Loucy (cell line): Measurements from ENCODE around the gene LGALS14.

Source experiments
- H2AFZ ChIP-seq: fragments of 200-600 bp; sonication (generic); 2 replicates; pipeline ENCODE4 v1.6.0; 2016; ENCODE audit warnings: antibody characterized with exemption, mild to moderate bottlenecking, low read length, moderate library complexity
- H3F3A ChIP-seq: fragments of 200-600 bp; 2 replicates; pipeline ENCODE4 v1.6.0; 2016; ENCODE audit warnings: antibody characterized with exemption, low read depth, mild to moderate bottlenecking
- H3K27me3 ChIP-seq: fragments of 200-600 bp; sonication (generic); 2 replicates; pipeline ENCODE4 v1.6.1; 2014; ENCODE audit warnings: low read length, mild to moderate bottlenecking; ENCODE audit not compliant: insufficient read depth, poor library complexity, severe bottlenecking
- H3K36me3 ChIP-seq: fragments of 200-600 bp; sonication (generic); 2 replicates; pipeline ENCODE4 v1.6.1; 2016; ENCODE audit warnings: low read length; ENCODE audit not compliant: insufficient read depth
- H3K4me1 ChIP-seq: fragments of 200-600 bp; sonication (generic); 2 replicates; pipeline ENCODE4 v1.5.1; 2014; ENCODE audit warnings: low read length, mild to moderate bottlenecking; ENCODE audit not compliant: insufficient read depth, poor library complexity, severe bottlenecking
- H3K4me2 ChIP-seq: fragments of 200-600 bp; sonication (generic); 2 replicates; pipeline ENCODE4 v1.6.0; 2014; ENCODE audit warnings: antibody characterized with exemption, low read length, low read depth, mild to moderate bottlenecking; ENCODE audit not compliant: poor library complexity, severe bottlenecking
- H3K4me3 ChIP-seq: fragments of 200-600 bp; sonication (generic); 2 replicates; pipeline ENCODE4 v1.5.1; 2014; ENCODE audit warnings: low read length, mild to moderate bottlenecking, mixed read lengths; ENCODE audit not compliant: poor library complexity, severe bottlenecking
- H3K79me2 ChIP-seq: fragments of 200-600 bp; sonication (generic); 2 replicates; pipeline ENCODE4 v1.6.1; 2014; ENCODE audit warnings: low read length; ENCODE audit not compliant: insufficient read depth
- H3K9ac ChIP-seq: fragments of 200-600 bp; sonication (generic); 2 replicates; pipeline ENCODE4 v1.6.0; 2014; ENCODE audit warnings: mild to moderate bottlenecking, low read depth, low read length, moderate library complexity; ENCODE audit not compliant: poor library complexity, severe bottlenecking
- H3K9me2 ChIP-seq: fragments of 200-600 bp; sonication (generic); replicated peaks from 2 replicates; pipeline ENCODE4 v1.6.1; 2016; ENCODE audit warnings: low read depth, low read length, mixed read lengths
- H3K9me3 ChIP-seq: fragments of 200-600 bp; sonication (generic); 2 replicates; pipeline ENCODE4 v1.6.1; 2014; ENCODE audit warnings: mild to moderate bottlenecking, antibody characterized with exemption, low read length, low read depth; ENCODE audit not compliant: insufficient read depth
- H4K20me1 ChIP-seq: fragments of 200-600 bp; sonication (generic); 2 replicates; pipeline ENCODE4 v1.6.0; 2014; ENCODE audit warnings: antibody characterized with exemption, low read length, mild to moderate bottlenecking; ENCODE audit not compliant: insufficient read depth, poor library complexity, severe bottlenecking
- EZH2phosphoT487 ChIP-seq: fragments of 200-600 bp; IDR thresholded peaks from 2 replicates; pipeline ENCODE4 v1.6.1; 2018; ENCODE audit warnings: antibody characterized with exemption, mild to moderate bottlenecking, moderate library complexity, borderline replicate concordance
- TF ChIP-seq, protein P1 (sequence below): fragments of 200-600 bp; sonication (generic); conservative IDR thresholded peaks from 2 replicates; pipeline ENCODE4 v1.5.1; 2014; ENCODE audit warnings: mild to moderate bottlenecking, antibody characterized with exemption, low read length

Gene LGALS14

DNA sequence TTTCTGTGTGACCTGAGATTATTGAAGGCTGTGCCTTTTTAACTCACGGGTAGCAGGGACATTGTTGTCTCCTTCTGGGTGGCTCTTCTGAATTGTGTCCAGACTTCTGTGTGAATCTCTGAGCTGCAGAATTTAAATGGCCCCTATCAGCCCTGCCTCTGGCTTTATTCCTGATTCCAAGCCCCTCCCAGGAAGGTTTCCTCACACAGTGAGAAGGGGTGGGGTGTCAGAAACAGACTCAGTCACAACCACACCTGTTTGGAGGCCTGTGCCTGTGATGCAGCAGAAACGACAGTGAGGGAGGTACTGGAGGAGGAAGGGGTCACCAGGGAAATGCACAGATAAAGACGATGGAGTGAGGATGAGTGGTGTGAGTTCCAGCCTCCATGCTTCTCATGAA, 33.6 kb downstream of the LGALS14 start, which contains the start of gene CLC:
CLC (minus strand) TSS at position 139 of the 400 bp plus-strand sequence; CDS start at position 62, 77 bp downstream.
- no peak within 1 kb of the TSS for H3K9ac ChIP-seq
- no peak within 1 kb of the TSS for H3K4me3 ChIP-seq
- no peak for TF ChIP-seq EZH2phosphoT487
- TF ChIP-seq, protein P1, sequence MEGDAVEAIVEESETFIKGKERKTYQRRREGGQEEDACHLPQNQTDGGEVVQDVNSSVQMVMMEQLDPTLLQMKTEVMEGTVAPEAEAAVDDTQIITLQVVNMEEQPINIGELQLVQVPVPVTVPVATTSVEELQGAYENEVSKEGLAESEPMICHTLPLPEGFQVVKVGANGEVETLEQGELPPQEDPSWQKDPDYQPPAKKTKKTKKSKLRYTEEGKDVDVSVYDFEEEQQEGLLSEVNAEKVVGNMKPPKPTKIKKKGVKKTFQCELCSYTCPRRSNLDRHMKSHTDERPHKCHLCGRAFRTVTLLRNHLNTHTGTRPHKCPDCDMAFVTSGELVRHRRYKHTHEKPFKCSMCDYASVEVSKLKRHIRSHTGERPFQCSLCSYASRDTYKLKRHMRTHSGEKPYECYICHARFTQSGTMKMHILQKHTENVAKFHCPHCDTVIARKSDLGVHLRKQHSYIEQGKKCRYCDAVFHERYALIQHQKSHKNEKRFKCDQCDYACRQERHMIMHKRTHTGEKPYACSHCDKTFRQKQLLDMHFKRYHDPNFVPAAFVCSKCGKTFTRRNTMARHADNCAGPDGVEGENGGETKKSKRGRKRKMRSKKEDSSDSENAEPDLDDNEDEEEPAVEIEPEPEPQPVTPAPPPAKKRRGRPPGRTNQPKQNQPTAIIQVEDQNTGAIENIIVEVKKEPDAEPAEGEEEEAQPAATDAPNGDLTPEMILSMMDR: no peak
- no peaks in the 10 kb centered on the region for H3K9me2 ChIP-seq
- H3K9me3 ChIP-seq: no peaks in the 10 kb centered on the region
- no peak within 1 kb of the TSS for H3K4me2 ChIP-seq
- H3K79me2 ChIP-seq: no peaks in the 10 kb centered on the region
- H2AFZ ChIP-seq: no peak within 1 kb of the TSS
- no peaks in the 10 kb centered on the region for H3K27me3 ChIP-seq
- no peaks in the 10 kb centered on the region for H3K36me3 ChIP-seq
- H3F3A ChIP-seq: no peaks in the 10 kb centered on the region
- no peaks in the 10 kb centered on the region for H3K4me1 ChIP-seq
- H4K20me1 ChIP-seq: no peaks in the 10 kb centered on the region

DNA sequence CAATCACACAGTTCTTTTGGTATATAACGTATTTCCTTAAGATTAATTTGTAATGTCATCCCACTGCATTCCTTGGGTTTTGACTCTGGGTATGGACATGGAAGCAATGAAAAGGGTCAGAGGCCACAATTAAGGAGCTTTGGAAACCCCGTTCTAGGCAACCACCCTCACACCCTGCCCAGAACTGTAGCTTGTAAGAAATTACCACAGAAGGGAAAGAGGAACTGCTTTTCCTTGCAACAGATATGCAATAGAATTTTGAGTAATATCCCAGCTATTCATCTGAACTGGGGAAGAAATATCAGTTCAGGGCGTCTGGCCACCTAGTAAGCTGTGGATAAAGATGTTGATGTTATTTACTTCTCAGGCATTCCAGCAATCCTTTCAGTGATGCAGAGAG, 34.5 kb downstream of the LGALS14 start:
- H3K4me1 ChIP-seq: no peaks in the 10 kb centered on the region
- H3K36me3 ChIP-seq: no peaks in the 10 kb centered on the region
- H3K4me3 ChIP-seq: no peak overlapping the region
- H3K4me2 ChIP-seq: no peak overlapping the region
- H3F3A ChIP-seq: no peaks in the 10 kb centered on the region
- H3K27me3 ChIP-seq: no peaks in the 10 kb centered on the region
- no peaks in the 10 kb centered on the region for H3K79me2 ChIP-seq
- H3K9ac ChIP-seq: no peak overlapping the region
- no peak for TF ChIP-seq EZH2phosphoT487
- TF ChIP-seq, protein P1: no peak
- no peaks in the 10 kb centered on the region for H4K20me1 ChIP-seq
- no peak overlapping the region for H2AFZ ChIP-seq
- no peaks in the 10 kb centered on the region for H3K9me3 ChIP-seq
- no peaks in the 10 kb centered on the region for H3K9me2 ChIP-seq

DNA sequence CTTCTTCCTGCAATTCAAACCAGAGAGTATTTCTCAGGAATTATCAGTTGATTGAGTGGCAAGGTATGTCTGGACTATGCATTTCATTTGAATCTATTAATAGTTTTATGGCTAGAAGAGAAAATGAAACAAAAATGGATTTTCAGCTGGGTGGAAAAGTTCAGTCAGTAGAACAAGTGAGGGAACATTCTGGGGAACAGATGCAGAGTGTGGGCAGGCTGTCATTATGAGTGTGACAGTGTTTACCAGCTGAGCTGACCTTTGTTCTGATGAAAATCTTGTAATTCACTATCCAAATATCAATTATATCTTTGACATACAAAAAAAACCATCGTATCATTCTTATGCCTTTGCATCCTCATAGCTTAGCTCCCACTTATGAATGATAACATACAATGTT, 36.1 kb downstream of the LGALS14 start:
- Histone ChIP-seq H3K9me3 (no peaks in the 10 kb centered on the region), H3K9ac (no peak overlapping the region), H3F3A (no peaks in the 10 kb centered on the region), H3K79me2 (no peaks in the 10 kb centered on the region), H3K36me3 (no peaks in the 10 kb centered on the region), H3K27me3 (no peaks in the 10 kb centered on the region), H4K20me1 (no peaks in the 10 kb centered on the region), H3K4me1 (no peaks in the 10 kb centered on the region), H3K9me2 (0 out of 2 replicates have a peak, but pooled peaks cover 3% of the 10 kb centered on the region), H3K4me3 (no peak overlapping the region), H2AFZ (no peak overlapping the region), H3K4me2 (no peak overlapping the region)
- TF ChIP-seq, protein P1: no peak
- TF ChIP-seq EZH2phosphoT487: no peak
